Hepatocyte (in vitro differentiated cells): ENCODE data around the gene ABCB10. TPM values are rescaled to one million over a fixed set of nuclear protein-coding genes. Genes with fewer than 3 reads are reported as not detected.
A peak's percentile ranks its signal among the peaks of the same experiment; 100 is the strongest.

Experiments
- DNase-seq: peaks from one replicate; pipeline ENCODE4 v3.0.0-alpha.2; 2016; ENCODE audit warnings: low spot score
- H2AFZ ChIP-seq: fragments of 200-600 bp; sonication (generic); 2 replicates; pipeline ENCODE4 v1.6.0; 2016; ENCODE audit warnings: antibody characterized with exemption, mild to moderate bottlenecking
- H3K27ac ChIP-seq: fragments of 200-600 bp; sonication (generic); 2 replicates; pipeline ENCODE4 v1.5.1; 2016; ENCODE audit warnings: mild to moderate bottlenecking
- H3K27me3 ChIP-seq: fragments of 200-600 bp; sonication (generic); 2 replicates; pipeline ENCODE4 v1.6.1; 2016
- H3K36me3 ChIP-seq: fragments of 200-600 bp; sonication (generic); replicated peaks from 2 replicates; pipeline ENCODE4 v1.5.1; 2016; ENCODE audit warnings: low read depth; ENCODE audit not compliant: insufficient read depth
- H3K4me1 ChIP-seq: fragments of 200-600 bp; sonication (generic); 2 replicates; pipeline ENCODE4 v1.5.1; 2016; ENCODE audit warnings: mild to moderate bottlenecking, moderate library complexity; ENCODE audit not compliant: insufficient read depth
- H3K4me2 ChIP-seq: fragments of 200-600 bp; sonication (generic); 2 replicates; pipeline ENCODE4 v1.6.0; 2016
- H3K4me3 ChIP-seq: fragments of 200-600 bp; sonication (generic); 2 replicates; pipeline ENCODE4 v1.5.1; 2016; ENCODE audit warnings: mild to moderate bottlenecking
- H3K79me2 ChIP-seq: fragments of 200-600 bp; sonication (generic); 2 replicates; pipeline ENCODE4 v1.6.0; 2017; ENCODE audit warnings: mild to moderate bottlenecking
- H3K9me2 ChIP-seq: fragments of 200-600 bp; sonication (generic); replicated peaks from 2 replicates; pipeline ENCODE4 v1.6.0; 2017; ENCODE audit warnings: mild to moderate bottlenecking; ENCODE audit not compliant: insufficient read depth
- H3K9me3 ChIP-seq: fragments of 200-600 bp; sonication (generic); 2 replicates; pipeline ENCODE4 v1.5.1; 2016; ENCODE audit warnings: low read depth, mild to moderate bottlenecking
- H4K20me1 ChIP-seq: fragments of 200-600 bp; sonication (generic); 2 replicates; pipeline ENCODE4 v1.6.0; 2016; ENCODE audit warnings: mild to moderate bottlenecking; ENCODE audit not compliant: insufficient read depth, poor library complexity, severe bottlenecking
- CTCF ChIP-seq: fragments of 200-600 bp; sonication (generic); IDR thresholded peaks from 2 replicates; pipeline ENCODE4 v1.5.1; 2016; ENCODE audit warnings: antibody characterized with exemption, mild to moderate bottlenecking; ENCODE audit not compliant: poor library complexity
- EZH2 ChIP-seq: fragments of 200-600 bp; sonication (generic); IDR thresholded peaks from 2 replicates; pipeline ENCODE4 v1.6.1; 2016; ENCODE audit warnings: antibody characterized with exemption, mild to moderate bottlenecking, borderline replicate concordance
- EZH2phosphoT487 ChIP-seq: fragments of 200-600 bp; sonication (generic); IDR thresholded peaks from one replicate; pipeline ENCODE4 v1.6.1; 2018; ENCODE audit warnings: antibody characterized with exemption, mild to moderate bottlenecking, low read depth, moderate library complexity; ENCODE audit not compliant: unreplicated experiment, severe bottlenecking
- WGBS: methylation state at CpG from one replicate; pipeline ENCODE4 v1.1.6; 2016; ENCODE audit warnings: low lambda C conversion rate; ENCODE audit errors: missing lambda C conversion rate; 5-methylcytosine and 5-hydroxymethylcytosine counted together
- polyA plus RNA-seq: library from polyadenylated mRNA; unstranded; fragments of >200 nt; fragmentation: Nextera tagmentation; extraction: Ambion mirVana; gene quantifications from 2 replicates; pipeline ENCODE4 v1.2.1, GENCODE V29; 2016
- total RNA-seq: library from RNA; depleted of rRNA; stranded (reverse); fragments of >200 nt; gene quantifications from 2 replicates; pipeline ENCODE4 v1.2.3, GENCODE V29; 2014

The ABCB10 gene
- 29.0 and 33.3 TPM in 2 replicates for total RNA-seq
- polyA plus RNA-seq, result 14.6 and 23.4 TPM in 2 replicates

GRCh38 chr1:229558460-229559335 is at the start of gene ABCB10:
Gene ABCB10 (minus strand): TSS chr1:229558707. CDS start chr1:229558652, 55 bp downstream.
- Histone ChIP-seq H3K9me3 (no peaks in the 10 kb centered on the region), H3K36me3 (no peaks in the 10 kb centered on the region), H3K4me2 (peak within 1 kb of the TSS; percentile 93), H4K20me1 (peaks cover 4% of the 10 kb centered on the region), H3K4me1 (peaks cover 29% of the 10 kb centered on the region), H3K4me3 (peak within 1 kb of the TSS; percentile 56), H3K79me2 (peaks cover 42% of the 10 kb centered on the region), H3K27me3 (no peaks in the 10 kb centered on the region), H3K9me2 (no peaks in the 10 kb centered on the region), H3K27ac (peak within 1 kb of the TSS; percentile 92), H2AFZ (peak within 1 kb of the TSS; percentile 80)
- WGBS, result 2% methylated on average over 51 of the region's 109 CpGs
- DNase-seq, result peak; percentile 99
- peak; percentile 95 for TF ChIP-seq CTCF
- TF ChIP-seq EZH2phosphoT487, result no peak
- no peak for TF ChIP-seq EZH2

- Histone ChIP-seq H3K27me3 (no peaks in the 10 kb centered on the region), H3K4me3 (no peak overlapping the region), H3K9me3 (no peaks in the 10 kb centered on the region), H4K20me1 (no peaks in the 10 kb centered on the region), H3K27ac (no peak overlapping the region), H3K36me3 (no peaks in the 10 kb centered on the region), H3K79me2 (no peaks in the 10 kb centered on the region), H3K4me1 (no peaks in the 10 kb centered on the region), H2AFZ (no peak overlapping the region), H3K4me2 (no peak overlapping the region), H3K9me2 (no peaks in the 10 kb centered on the region)
- no peak for TF ChIP-seq EZH2
- TF ChIP-seq EZH2phosphoT487, result no peak
- TF ChIP-seq CTCF, result no peak
- 94% methylated on average over 2 of the region's 2 CpGs for WGBS
- no peak for DNase-seq
Measured at GRCh38 chr1:229607370-229607769, 48.9 kb upstream of the ABCB10 start.

- Histone ChIP-seq H3K79me2 (peaks cover 4% of the 10 kb centered on the region), H2AFZ (no peak overlapping the region), H3K4me3 (no peak overlapping the region), H3K9me3 (no peaks in the 10 kb centered on the region), H3K4me1 (no peaks in the 10 kb centered on the region), H4K20me1 (no peaks in the 10 kb centered on the region), H3K27me3 (no peaks in the 10 kb centered on the region), H3K4me2 (no peak overlapping the region), H3K27ac (no peak overlapping the region), H3K9me2 (no peaks in the 10 kb centered on the region), H3K36me3 (no peaks in the 10 kb centered on the region)
- TF ChIP-seq EZH2phosphoT487, result no peak
- TF ChIP-seq EZH2, result no peak
- TF ChIP-seq CTCF, result no peak
- no peak for DNase-seq
- 95% methylated on average over 7 of the region's 7 CpGs for WGBS
Measured at GRCh38 chr1:229603371-229604005, 45.0 kb upstream of the ABCB10 start.
